ENCODE measurements around the gene TMEM63B.

GRCh38 chr6:44152533-44152932, 25.2 kb downstream of the TMEM63B start:
- no peak for TF ChIP-seq CTCF (conservative IDR thresholded peaks at IDR 0.05)
- TF ChIP-seq ZFX (IDR thresholded peaks at IDR 0.05): no peak
